ENCODE data around the gene MATN4. TPM values are rescaled to one million over a fixed set of nuclear protein-coding genes. Genes with fewer than 3 reads are reported as not detected.

Gene MATN4
- total and polyA plus RNA-seq, 2 of the 13 experiments (the other 11 are each of a cell fraction or from before 2014, with no cell fraction given) = not detected

- TF ChIP-seq ZBTB14 (CRISPR knock-in tag; IDR thresholded peaks at IDR 0.05) = no peak
- TF ChIP-seq KAT8 (CRISPR knock-in tag; IDR thresholded peaks at IDR 0.05) = no peak
- TF ChIP-seq ZNF777 (CRISPR knock-in tag; IDR thresholded peaks at IDR 0.05) = no peak
- 0 out of 2 replicates have a peak, but pooled peaks have one; percentile 48 for TF ChIP-seq ZNF550 (CRISPR knock-in tag; IDR thresholded peaks at IDR 0.05; ENCODE audit: borderline replicate concordance)
- TF ChIP-seq ZKSCAN8 (CRISPR knock-in tag; IDR thresholded peaks at IDR 0.05; ENCODE audit: borderline replicate concordance) = no peak
- TF ChIP-seq E2F5 (CRISPR knock-in tag; conservative IDR thresholded peaks at IDR 0.05) = peak; percentile 14; the same call in 1 of the 2 replicates
- TF ChIP-seq SNAPC5 (CRISPR knock-in tag; IDR thresholded peaks at IDR 0.05; ENCODE audit: borderline replicate concordance) = peak; percentile 79; the same call in 1 of the 2 replicates
- no peak for TF ChIP-seq ZBTB49 (CRISPR knock-in tag; IDR thresholded peaks at IDR 0.05; ENCODE audit: borderline replicate concordance)
- TF ChIP-seq ZHX2 (IDR thresholded peaks at IDR 0.05; ENCODE audit: low read depth) = no peak
- no peak for TF ChIP-seq ZHX2 (CRISPR knock-in tag; IDR thresholded peaks at IDR 0.05; ENCODE audit: borderline replicate concordance)
- no peak for TF ChIP-seq CERS6 (CRISPR knock-in tag; IDR thresholded peaks at IDR 0.05)
- peak; percentile 39 to 59; a peak in 1 of 4 replicates for TF ChIP-seq ATF4 (CRISPR knock-in tag; IDR thresholded peaks at IDR 0.05)
- peak; percentile 20; the same call in 1 of the 2 replicates for TF ChIP-seq SMYD3 (CRISPR knock-in tag; IDR thresholded peaks at IDR 0.05)
Measured at GRCh38 chr20:45343532-45344167, 35.6 kb upstream of the MATN4 start (continued).
